ENCODE results near the gene CCDC92.
A peak's percentile ranks its signal among the peaks of the same experiment; 100 is the strongest.

Gene CCDC92

GRCh38 chr12:123979566-123979965, 6.9 kb upstream of the CCDC92 start:
- DNase-seq (ENCODE audit: low spot score) (no peak), FAIRE-seq (no peak)

- FAIRE-seq (no peak), DNase-seq (ENCODE audit: low spot score) (no peak)
Measured at GRCh38 chr12:123976227-123976826, 3.7 kb upstream of the CCDC92 start.

GRCh38 chr12:123973552-123974341, 1.1 kb upstream of the CCDC92 start:
- DNase-seq (ENCODE audit: low spot score) (no peak), FAIRE-seq (no peak)

- DNase-seq (ENCODE audit: low spot score) (peak; percentile 22), FAIRE-seq (no peak)
Measured at GRCh38 chr12:123971770-123972456, 718 bp downstream of the CCDC92 start.

GRCh38 chr12:123971449-123971769, 1.2 kb downstream of the CCDC92 start:
- no peak for DNase-seq (ENCODE audit: low spot score)
- FAIRE-seq: no peak

- FAIRE-seq (no peak), DNase-seq (ENCODE audit: low spot score) (peak; percentile 69)
Measured at GRCh38 chr12:123967121-123967586, 5.5 kb downstream of the CCDC92 start.

GRCh38 chr12:123966596-123966995, 6.0 kb downstream of the CCDC92 start:
- FAIRE-seq (peak; percentile 88), DNase-seq (ENCODE audit: low spot score) (peak; percentile 64)

- FAIRE-seq: no peak
- DNase-seq (ENCODE audit: low spot score): no peak
Measured at GRCh38 chr12:123965382-123965781, 7.2 kb downstream of the CCDC92 start.

- no peak for FAIRE-seq
- no peak for DNase-seq (ENCODE audit: low spot score)
Measured at GRCh38 chr12:123963821-123964220, 8.8 kb downstream of the CCDC92 start.

- no peak for DNase-seq (ENCODE audit: low spot score)
- no peak for FAIRE-seq
Measured at GRCh38 chr12:123962513-123962912, 10.1 kb downstream of the CCDC92 start.

GRCh38 chr12:123961585-123962345, 10.9 kb downstream of the CCDC92 start:
- DNase-seq (ENCODE audit: low spot score) (no peak), FAIRE-seq (no peak)

- FAIRE-seq: no peak
- no peak for DNase-seq (ENCODE audit: low spot score)
Measured at GRCh38 chr12:123960856-123961255, 11.8 kb downstream of the CCDC92 start.

GRCh38 chr12:123960029-123960735, 12.4 kb downstream of the CCDC92 start:
- DNase-seq (ENCODE audit: low spot score) (no peak), FAIRE-seq (no peak)

- FAIRE-seq (no peak), DNase-seq (ENCODE audit: low spot score) (no peak)
Measured at GRCh38 chr12:123958876-123959275, 13.8 kb downstream of the CCDC92 start.

GRCh38 chr12:123958462-123958861, 14.2 kb downstream of the CCDC92 start:
- no peak for DNase-seq (ENCODE audit: low spot score)
- FAIRE-seq: no peak

- no peak for FAIRE-seq
- DNase-seq (ENCODE audit: low spot score): no peak
Measured at GRCh38 chr12:123957196-123957595, 15.4 kb downstream of the CCDC92 start.

GRCh38 chr12:123956249-123956648, 16.4 kb downstream of the CCDC92 start:
- FAIRE-seq (no peak), DNase-seq (ENCODE audit: low spot score) (no peak)

- no peak for FAIRE-seq
Measured at GRCh38 chr12:123954647-123955350, 17.8 kb downstream of the CCDC92 start.

GRCh38 chr12:123952037-123952436, 20.6 kb downstream of the CCDC92 start:
- FAIRE-seq (no peak), DNase-seq (ENCODE audit: low spot score) (no peak)

More at GRCh38 chr12:123954647-123955350, 17.8 kb downstream of the CCDC92 start:
- DNase-seq (ENCODE audit: low spot score): no peak

- FAIRE-seq: no peak
- no peak for DNase-seq (ENCODE audit: low spot score)
Measured at GRCh38 chr12:123951467-123951866, 21.2 kb downstream of the CCDC92 start.
